HG03439 (cell line): ENCODE measurements around the gene PRICKLE2.

ENCODE experiments used
- ATAC-seq: cut with Tn5 transposase; IDR thresholded peaks from one replicate; pipeline ENCODE4 v1.9.1; 2021; ENCODE audit warnings: mild to moderate bottlenecking, moderate library complexity; ENCODE audit not compliant: unreplicated experiment

Gene PRICKLE2

DNA sequence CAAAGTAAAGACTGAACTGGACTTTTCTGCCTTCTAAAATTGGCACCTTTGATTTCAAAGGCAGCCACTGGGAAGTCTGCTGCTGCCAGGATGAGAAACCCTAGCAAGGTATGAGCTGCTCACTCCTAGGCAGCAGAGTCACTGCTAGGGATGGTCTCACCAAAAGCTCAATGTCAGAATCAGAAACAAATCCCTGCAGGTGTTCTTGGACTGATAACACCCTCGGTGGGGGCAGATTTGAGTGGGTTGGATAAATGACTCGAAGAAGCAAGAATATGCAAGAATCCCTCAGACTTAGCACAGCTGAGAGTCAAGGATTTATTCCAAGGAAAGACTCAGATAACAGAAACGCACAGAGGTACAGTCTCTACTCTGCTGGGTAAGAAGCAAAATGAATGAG is 90.4 kb downstream of the PRICKLE2 start:
- no peak for ATAC-seq

GRCh38 chr3:64133987-64134386 is 91.3 kb downstream of the PRICKLE2 start:
- ATAC-seq, result no peak

- ATAC-seq, result no peak
Measured at GRCh38 chr3:64133272-64133671, 92.0 kb downstream of the PRICKLE2 start.

- no peak for ATAC-seq
Measured at GRCh38 chr3:64131725-64132469, 93.4 kb downstream of the PRICKLE2 start.

GRCh38 chr3:64130436-64130835 is 94.8 kb downstream of the PRICKLE2 start:
- no peak for ATAC-seq

DNA sequence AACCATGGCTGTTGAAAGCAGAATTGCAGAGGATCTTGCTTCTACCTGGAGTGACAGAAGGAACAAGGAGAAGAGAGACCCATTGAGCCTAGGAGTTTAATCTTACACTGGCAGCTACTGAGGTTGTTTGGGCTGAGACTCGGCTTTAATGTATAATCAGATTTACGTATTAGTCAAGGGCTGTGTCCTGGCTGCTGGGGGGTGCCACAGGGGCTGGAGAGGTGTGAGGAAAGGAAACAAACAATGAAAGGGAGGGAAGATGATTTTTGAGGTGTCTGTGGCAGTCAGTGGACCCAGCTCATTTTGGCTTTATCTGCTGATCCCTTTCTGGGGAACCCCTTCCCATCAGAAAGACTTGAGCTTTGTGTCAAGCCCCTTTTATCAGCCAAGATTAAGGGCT is 95.7 kb downstream of the PRICKLE2 start:
- no peak for ATAC-seq

- ATAC-seq, result no peak
Measured at GRCh38 chr3:64129106-64129505, 96.2 kb downstream of the PRICKLE2 start.

GRCh38 chr3:64125561-64125960 is 99.7 kb downstream of the PRICKLE2 start:
- ATAC-seq, result no peak

GRCh38 chr3:64123931-64124330 is 101.3 kb downstream of the PRICKLE2 start:
- ATAC-seq, result no peak

DNA sequence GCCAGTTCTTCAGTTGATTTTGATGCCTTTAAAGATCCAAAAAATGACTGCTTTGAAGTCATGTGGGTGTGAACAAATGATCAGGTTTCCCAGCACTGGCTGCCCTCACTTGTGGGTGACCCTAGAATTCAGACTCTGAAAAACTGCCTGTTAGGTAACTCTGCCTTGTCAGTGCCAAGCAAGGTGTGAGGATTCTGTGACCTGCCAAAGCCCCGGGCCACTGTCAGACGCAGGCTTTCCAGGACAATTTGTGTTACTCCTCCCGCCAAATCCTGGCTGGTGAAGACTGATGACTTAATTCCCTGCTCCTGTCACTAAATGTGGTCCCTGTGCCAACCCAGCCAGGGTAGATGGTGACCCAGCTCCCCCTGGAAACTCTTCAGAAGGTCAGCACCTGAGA is 102.8 kb downstream of the PRICKLE2 start:
- no peak for ATAC-seq

- ATAC-seq, result no peak
Measured at GRCh38 chr3:64121750-64122311, 103.4 kb downstream of the PRICKLE2 start.

GRCh38 chr3:64120876-64121275 is 104.4 kb downstream of the PRICKLE2 start:
- ATAC-seq, result no peak

DNA sequence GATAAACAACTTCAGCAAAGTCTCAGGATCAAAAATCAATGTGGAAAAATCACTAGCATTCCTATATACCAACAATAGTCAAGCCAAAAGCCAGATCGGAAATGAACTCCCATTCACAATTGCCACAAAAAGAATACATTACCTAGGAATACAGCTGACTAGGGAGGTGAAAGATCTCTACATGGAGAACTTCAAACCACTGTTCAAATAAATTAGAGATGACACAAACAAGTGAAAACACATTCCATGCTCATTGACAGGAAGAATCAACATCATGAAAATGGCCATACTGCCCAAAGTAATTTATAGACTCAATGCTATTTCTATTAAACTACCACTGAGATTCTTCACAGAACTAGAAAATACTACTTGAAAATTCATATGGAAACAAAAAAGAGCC is 107.8 kb downstream of the PRICKLE2 start:
- no peak for ATAC-seq

DNA sequence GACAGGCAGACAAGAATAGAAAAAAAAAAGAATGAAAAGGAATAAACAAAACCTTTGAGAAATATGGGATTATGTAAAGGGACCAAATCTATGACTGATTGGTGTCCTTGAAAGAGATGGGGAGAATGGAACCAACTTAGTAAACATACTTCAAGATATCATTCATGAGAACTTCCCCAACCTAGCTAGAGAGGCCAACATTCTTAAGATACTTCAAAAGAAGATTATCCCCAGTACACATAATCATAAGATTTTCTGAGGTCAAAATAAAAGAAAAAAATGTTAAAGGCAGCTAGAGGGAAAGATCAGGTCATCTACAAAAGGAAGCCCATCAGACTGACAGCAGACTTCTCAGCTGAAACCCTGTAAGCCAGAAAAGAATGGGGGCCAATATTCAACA is 110.6 kb downstream of the PRICKLE2 start:
- no peak for ATAC-seq

DNA sequence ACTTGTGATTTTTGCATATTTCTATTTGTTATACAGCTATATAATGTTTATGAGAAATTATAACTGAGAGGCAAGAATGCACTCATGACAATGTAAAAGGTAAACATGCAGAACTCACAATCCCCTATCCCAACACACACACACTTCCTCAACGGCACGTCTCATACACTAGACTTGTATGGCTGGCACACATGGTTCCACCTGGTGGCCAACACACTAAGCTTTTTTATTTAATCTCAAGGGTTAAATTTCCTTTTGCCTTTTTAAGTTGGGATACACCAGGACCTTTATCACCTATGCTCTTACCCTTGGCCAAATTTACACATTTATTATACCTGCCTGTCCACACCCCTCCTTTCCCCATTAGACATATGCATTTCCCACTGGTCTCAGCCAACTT is 113.4 kb downstream of the PRICKLE2 start:
- no peak for ATAC-seq

- no peak for ATAC-seq
Measured at GRCh38 chr3:64111083-64111482, 114.2 kb downstream of the PRICKLE2 start.

- no peak for ATAC-seq
Measured at GRCh38 chr3:64110071-64110470, 115.2 kb downstream of the PRICKLE2 start.

DNA sequence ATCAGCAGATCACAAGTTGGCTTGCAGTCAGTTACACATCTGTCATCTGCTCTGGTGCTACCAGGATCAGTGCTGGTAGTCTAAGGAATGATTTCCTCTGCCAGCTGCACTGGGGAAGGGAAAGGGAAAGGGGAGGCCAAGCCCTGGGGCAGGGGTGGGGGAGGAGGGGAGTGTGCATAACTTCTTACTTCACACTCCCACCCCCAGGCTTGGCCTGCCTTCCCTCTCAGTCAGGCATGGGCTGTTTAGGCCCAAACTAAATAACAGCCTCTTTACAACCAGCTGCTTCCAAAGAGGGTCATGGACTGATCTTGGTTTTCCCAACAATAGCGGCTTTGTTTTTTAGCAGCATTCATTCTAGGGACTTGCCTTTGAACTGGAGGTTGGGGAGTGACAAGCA is 115.8 kb downstream of the PRICKLE2 start:
- ATAC-seq, result no peak

GRCh38 chr3:64108784-64109317 is 116.4 kb downstream of the PRICKLE2 start:
- ATAC-seq, result no peak

GRCh38 chr3:64108231-64108630 is 117.0 kb downstream of the PRICKLE2 start:
- no peak for ATAC-seq

- no peak for ATAC-seq
Measured at GRCh38 chr3:64107190-64107589, 118.1 kb downstream of the PRICKLE2 start.

GRCh38 chr3:64105816-64106215 is 119.5 kb downstream of the PRICKLE2 start:
- ATAC-seq, result no peak
